ENCODE measurements around the gene KIRREL3.

KIRREL3 gene

DNA sequence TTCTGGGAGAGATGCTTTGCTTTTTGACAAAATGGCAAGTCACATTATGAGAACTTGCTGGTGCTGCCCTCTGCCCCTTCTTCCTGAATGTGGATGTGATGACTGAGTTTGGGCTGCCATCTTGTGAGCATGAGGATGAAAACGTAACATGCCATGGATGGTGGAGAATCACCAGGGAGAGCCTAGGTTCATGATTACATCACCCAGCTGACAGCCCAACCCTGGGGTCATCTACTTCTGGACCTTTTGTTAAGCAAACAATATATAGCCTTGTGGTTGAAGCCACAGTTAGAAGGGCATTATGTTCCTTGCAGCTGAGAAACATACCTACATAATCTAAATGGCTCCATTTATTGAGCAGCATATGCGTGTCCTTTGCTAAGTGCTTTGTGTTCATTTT, 321.5 kb downstream of the KIRREL3 start:
- TF ChIP-seq, protein P1, sequence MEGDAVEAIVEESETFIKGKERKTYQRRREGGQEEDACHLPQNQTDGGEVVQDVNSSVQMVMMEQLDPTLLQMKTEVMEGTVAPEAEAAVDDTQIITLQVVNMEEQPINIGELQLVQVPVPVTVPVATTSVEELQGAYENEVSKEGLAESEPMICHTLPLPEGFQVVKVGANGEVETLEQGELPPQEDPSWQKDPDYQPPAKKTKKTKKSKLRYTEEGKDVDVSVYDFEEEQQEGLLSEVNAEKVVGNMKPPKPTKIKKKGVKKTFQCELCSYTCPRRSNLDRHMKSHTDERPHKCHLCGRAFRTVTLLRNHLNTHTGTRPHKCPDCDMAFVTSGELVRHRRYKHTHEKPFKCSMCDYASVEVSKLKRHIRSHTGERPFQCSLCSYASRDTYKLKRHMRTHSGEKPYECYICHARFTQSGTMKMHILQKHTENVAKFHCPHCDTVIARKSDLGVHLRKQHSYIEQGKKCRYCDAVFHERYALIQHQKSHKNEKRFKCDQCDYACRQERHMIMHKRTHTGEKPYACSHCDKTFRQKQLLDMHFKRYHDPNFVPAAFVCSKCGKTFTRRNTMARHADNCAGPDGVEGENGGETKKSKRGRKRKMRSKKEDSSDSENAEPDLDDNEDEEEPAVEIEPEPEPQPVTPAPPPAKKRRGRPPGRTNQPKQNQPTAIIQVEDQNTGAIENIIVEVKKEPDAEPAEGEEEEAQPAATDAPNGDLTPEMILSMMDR (conservative IDR thresholded peaks at IDR 0.05): no peak

DNA sequence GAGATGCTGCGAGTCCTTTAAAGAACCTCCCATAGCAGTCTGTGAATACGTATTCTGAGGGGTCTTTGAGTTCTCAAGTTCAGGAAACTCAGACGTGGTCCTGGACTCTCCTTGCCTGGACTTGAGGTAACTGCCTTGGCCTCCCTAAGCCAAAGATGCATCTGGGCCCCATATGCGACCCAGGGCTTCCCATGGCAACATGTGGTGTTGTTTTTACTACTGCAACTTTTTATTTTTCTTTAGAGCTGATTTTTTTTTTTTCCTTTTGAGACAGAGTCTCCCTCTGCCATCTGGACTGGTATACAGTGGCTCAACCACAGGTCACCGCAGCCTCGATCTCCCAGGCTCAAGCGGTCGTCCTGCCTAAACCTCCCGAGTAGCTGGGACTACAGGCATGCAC, 324.0 kb downstream of the KIRREL3 start:
- TF ChIP-seq, protein P1 (conservative IDR thresholded peaks at IDR 0.05): no peak
- no peak overlapping the region for H3K27ac ChIP-seq

More for the DNA sequence above, 321.5 kb downstream of the KIRREL3 start:
- no peak overlapping the region for H3K27ac ChIP-seq

DNA sequence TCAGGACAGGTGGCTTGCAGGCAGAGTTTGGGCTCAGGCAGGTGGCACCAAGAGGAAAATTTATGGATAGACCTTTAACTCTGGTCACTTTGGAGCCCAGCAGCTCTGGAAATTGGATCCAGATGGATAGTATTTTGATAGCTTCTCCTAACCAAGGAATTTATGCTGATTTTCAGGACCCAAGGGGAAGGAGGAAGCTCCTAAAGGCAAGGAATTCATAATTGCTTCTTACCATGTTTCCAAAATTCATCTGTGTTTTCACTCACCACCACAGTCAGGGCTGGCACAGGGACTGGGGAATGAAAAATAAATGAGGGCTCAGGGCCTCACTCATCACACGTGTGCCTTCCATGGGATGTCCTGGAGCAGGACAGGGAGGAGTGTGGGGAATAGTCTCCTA, 327.3 kb downstream of the KIRREL3 start:
- TF ChIP-seq, protein P1 (conservative IDR thresholded peaks at IDR 0.05): no peak
- H3K27ac ChIP-seq: no peak overlapping the region

DNA sequence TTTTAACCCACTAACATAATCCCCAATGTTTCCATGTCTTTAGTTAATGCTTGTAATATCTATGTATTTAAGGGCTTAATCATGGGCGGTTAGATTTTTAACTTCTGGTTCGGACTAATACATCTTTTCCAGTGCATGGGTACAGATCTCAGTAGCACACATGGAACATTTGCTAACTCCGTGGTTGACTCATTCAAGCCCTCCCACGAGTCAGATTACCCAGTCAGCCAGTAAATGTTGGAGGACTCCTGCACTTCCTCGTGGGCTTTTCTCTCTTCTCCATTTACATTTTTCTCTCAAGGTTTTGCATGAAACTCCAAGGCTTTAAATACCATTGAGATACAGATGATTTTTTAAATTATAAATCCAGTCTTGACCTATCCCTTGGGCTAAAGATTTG, 331.2 kb downstream of the KIRREL3 start:
- H3K27ac ChIP-seq: no peak overlapping the region
- TF ChIP-seq, protein P1 (conservative IDR thresholded peaks at IDR 0.05): no peak

DNA sequence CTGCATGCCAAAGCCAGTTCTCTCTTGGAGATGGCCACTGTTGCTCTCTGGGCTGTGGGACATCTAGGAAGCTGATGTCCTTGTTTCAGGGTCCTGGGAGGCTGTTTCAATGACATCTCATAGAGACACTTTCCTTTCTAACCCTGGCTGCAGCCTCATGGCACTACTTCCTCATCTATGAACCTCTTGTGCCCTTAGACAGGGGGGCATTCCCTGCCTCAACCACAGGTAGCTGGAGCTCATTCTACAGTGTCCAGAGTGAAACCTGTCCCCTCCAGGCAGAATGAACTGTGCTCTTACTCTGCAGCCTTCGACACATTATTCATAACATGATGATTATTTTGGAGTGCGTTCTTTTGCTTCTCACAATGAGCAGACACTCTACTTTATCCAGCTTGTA, 335.9 kb downstream of the KIRREL3 start:
- no peak overlapping the region for H3K27ac ChIP-seq
- TF ChIP-seq, protein P1 (conservative IDR thresholded peaks at IDR 0.05): no peak

DNA sequence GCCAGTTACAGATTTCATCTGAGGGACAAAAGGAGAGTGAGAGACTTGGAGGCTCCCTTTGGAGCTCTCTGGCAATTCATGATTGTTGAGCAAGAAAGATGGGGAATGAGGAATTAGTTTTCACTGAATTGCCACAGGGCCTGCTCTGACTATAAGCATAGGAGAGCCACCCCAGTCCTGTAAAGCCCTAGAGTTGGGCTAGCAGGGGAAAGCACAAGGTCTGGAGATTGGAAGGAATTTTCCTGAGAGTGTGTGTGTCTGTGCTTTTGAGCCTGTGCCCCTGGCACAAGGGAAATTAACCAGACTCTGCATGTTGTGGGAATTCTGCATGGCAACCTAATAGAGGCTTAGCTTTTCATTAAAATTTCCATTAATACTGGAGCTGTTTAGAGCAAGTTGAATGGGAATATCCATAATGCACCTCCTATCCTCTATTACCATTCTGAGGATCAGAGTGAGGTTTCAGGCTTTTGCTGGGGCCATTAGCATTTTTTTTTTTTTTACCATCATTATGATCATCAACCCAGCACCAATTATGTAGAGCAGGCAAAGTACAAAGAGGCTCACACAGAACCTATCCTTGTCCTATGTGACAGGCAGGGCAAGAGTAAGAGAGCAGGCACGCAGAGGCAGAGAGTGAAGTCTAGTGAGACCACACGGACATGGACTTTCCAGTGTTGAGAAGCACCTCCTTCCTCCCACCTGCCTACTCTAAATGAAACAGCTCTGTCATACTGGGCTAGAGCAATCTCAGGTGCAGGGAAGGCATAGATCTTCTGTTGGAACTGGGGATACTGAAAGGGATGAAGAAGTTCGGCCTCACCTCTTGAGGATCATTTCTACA, 336.6 kb downstream of the KIRREL3 start:
- TF ChIP-seq, protein P1 (conservative IDR thresholded peaks at IDR 0.05): no peak
- H3K27ac ChIP-seq: no peak overlapping the region

DNA sequence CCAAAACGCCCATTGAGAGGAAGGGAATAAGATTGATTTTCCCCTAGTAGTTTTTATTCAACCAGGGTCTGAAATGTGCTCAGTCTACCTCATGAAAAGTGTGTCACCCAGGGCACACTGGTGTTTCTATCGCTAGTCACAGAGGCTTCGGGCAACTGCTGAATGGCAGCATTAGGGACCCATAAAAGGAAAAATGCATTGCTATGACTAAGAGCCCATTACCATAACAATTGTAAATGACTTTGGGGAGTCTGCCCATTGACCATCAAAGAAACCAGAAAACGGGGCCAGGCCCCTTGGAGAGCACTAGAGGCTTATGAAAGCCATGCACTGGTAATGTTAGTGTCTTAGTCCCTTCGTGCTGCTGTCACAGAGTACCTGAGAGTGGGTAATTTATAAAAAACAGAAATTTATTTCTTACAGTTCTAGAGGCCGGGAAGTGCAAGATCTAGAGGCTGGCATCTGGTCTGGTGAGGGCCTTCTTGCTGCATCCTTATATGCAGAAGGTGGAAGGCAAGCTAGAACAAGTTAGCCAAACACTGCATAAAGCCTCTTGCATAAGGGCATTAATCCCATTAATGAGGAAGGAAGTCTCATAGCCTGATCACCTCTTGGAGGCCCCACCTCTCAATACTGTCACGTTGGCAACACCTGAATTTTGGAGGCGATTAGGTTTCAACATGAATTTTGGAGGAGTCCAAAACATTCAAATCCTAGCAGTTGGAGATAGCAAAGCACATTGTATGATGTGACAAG, 338.4 kb downstream of the KIRREL3 start:
- TF ChIP-seq, protein P1 (conservative IDR thresholded peaks at IDR 0.05): no peak
- H3K27ac ChIP-seq: no peak overlapping the region
